Keratinocyte (primary cell): ENCODE measurements around the gene VAX1. TPM values are rescaled to one million over a fixed set of nuclear protein-coding genes. Genes with fewer than 3 reads are reported as not detected.
"Not testable (repeated sequence)": the region's sequence is repeated elsewhere in the genome, so short reads cannot be mapped to it uniquely, and the experiment has no call there.

Experiments
- DNase-seq: peaks from one replicate; pipeline ENCODE4 v3.0.0-alpha.2; 2011; ENCODE audit warnings: low read depth, missing footprints, low spot score
- FAIRE-seq: peaks from 2 replicates; lab custom pipeline; 2011; peaks lifted over from hg19 to GRCh38; lab: Jason Lieb, UNC
- H2AFZ ChIP-seq: 2 replicates; pipeline ENCODE4 v1.6.0; 2012; ENCODE audit warnings: low read length, control low read depth, inconsistent platforms; ENCODE audit not compliant: control insufficient read depth
- H3K27ac ChIP-seq: 2 replicates; pipeline ENCODE4 v1.5.1; 2011; ENCODE audit warnings: low read length; ENCODE audit not compliant: control insufficient read depth, insufficient read depth
- H3K27me3 ChIP-seq: 3 replicates; pipeline ENCODE4 v1.6.0; 2011; ENCODE audit warnings: low read length; ENCODE audit not compliant: control insufficient read depth, insufficient read depth; ENCODE audit errors: extremely low read depth
- H3K36me3 ChIP-seq, 2 experiments: 2 replicates in 1 of 2; 3 replicates in 1 of 2; pipeline ENCODE4 v1.5.1; 2011; ENCODE audit warnings: low read length in 2 of 2, mild to moderate bottlenecking in 1 of 2; ENCODE audit not compliant: control insufficient read depth in 2 of 2, insufficient read depth in 2 of 2; ENCODE audit errors: extremely low read depth in 1 of 2
- H3K4me1 ChIP-seq: 3 replicates; pipeline ENCODE4 v1.5.1; 2011; ENCODE audit warnings: low read length; ENCODE audit not compliant: control insufficient read depth, insufficient read depth; ENCODE audit errors: extremely low read depth
- H3K4me2 ChIP-seq: 3 replicates; pipeline ENCODE4 v1.6.0; 2011; ENCODE audit warnings: low read depth, low read length; ENCODE audit not compliant: control insufficient read depth, insufficient read depth; ENCODE audit errors: extremely low read depth
- H3K4me3 ChIP-seq, 3 experiments: fragments of 200-600 bp in 1 of 3; sonication (generic) in 1 of 3; 2 replicates in 2 of 3; 3 replicates in 1 of 3; pipeline ENCODE4 v1.5.1; 2011 to 2016; ENCODE audit warnings: low read length in 3 of 3, mild to moderate bottlenecking in 3 of 3, control low read depth in 2 of 3, inconsistent platforms in 1 of 3, low read depth in 1 of 3, mixed read lengths in 1 of 3, mixed run types in 1 of 3, moderate library complexity in 1 of 3; ENCODE audit not compliant: control insufficient read depth in 2 of 3, insufficient read depth in 2 of 3; ENCODE audit errors: extremely low read depth in 1 of 3
- H3K79me2 ChIP-seq: 2 replicates; pipeline ENCODE4 v1.6.0; 2012; ENCODE audit warnings: low read length; ENCODE audit not compliant: control insufficient read depth, insufficient read depth
- H3K9ac ChIP-seq: 3 replicates; pipeline ENCODE4 v1.6.0; 2011; ENCODE audit warnings: low read length; ENCODE audit not compliant: control insufficient read depth, insufficient read depth; ENCODE audit errors: extremely low read depth
- H3K9me1 ChIP-seq: 3 replicates; pipeline ENCODE4 v1.6.0; 2011; ENCODE audit warnings: low read length; ENCODE audit not compliant: control insufficient read depth, insufficient read depth; ENCODE audit errors: extremely low read depth
- H3K9me3 ChIP-seq: 2 replicates; pipeline ENCODE4 v1.5.1; 2012; ENCODE audit warnings: low read depth, low read length; ENCODE audit not compliant: control insufficient read depth
- H4K20me1 ChIP-seq: 3 replicates; pipeline ENCODE4 v1.6.0; 2011; ENCODE audit warnings: low read length; ENCODE audit not compliant: control insufficient read depth, insufficient read depth; ENCODE audit errors: extremely low read depth
- CTCF ChIP-seq, 3 experiments: IDR thresholded peaks in 1 of 3; conservative IDR thresholded peaks in 1 of 3; optimal IDR thresholded peaks in 1 of 3; 2 replicates in 2 of 3; 3 replicates in 1 of 3; pipeline versions ENCODE3 to v1.5.1; 2011; ENCODE audit warnings: low read length in 3 of 3, mild to moderate bottlenecking in 3 of 3, moderate library complexity in 2 of 3, control low read depth in 1 of 3, inconsistent platforms in 1 of 3; ENCODE audit not compliant: insufficient read depth in 2 of 3; ENCODE audit errors: extremely low read depth in 1 of 3
- EZH2 ChIP-seq: IDR thresholded peaks from one replicate; pipeline ENCODE4 v1.6.1; 2012; ENCODE audit warnings: inconsistent platforms, mild to moderate bottlenecking, low read length, moderate library complexity
- dilution Hi-C: fragments of 300-500 bp; cut with MboI; formaldehyde crosslinking; loops from one replicate; pipeline ENCODE4 v1.7.0; 2020; ENCODE audit warnings: low sequenced_read_pairs; ENCODE audit not compliant: extremely low pct_ligation_motif_present
- polyA plus RNA-seq, 5 experiments: library from polyadenylated mRNA; depleted of rRNA in 3 of 5; stranded (reverse) in 3 of 5; stranded (forward) in 1 of 5; unstranded in 1 of 5; fragments of >200 nt; gene quantifications; 1 replicate in 1 of 5; 2 replicates in 3 of 5; 3 replicates in 1 of 5; pipeline versions ENCODE4 v1.2.1 to v1.2.3, GENCODE V29; 2011 to 2012; ENCODE audit warnings: missing spikeins in 2 of 5, low read depth in 1 of 5, low replicate concordance in 1 of 5
- small RNA-seq, 3 experiments: library from RNA; depleted of rRNA; stranded (forward); fragments of <200 nt; gene quantifications; one replicate each; pipeline ENCODE3, GENCODE V24; 2012; ENCODE audit warnings: low read depth in 3 of 3, low replicate concordance in 1 of 3; ENCODE audit not compliant: insufficient read length in 3 of 3

Gene VAX1
- polyA plus RNA-seq, 1 donor (not counting 4 experiments of a cell fraction or from before 2014, with no cell fraction given), result not detected

- TF ChIP-seq CTCF (optimal IDR thresholded peaks at IDR 0.05 in 1 of 3, IDR thresholded peaks at IDR 0.05 in 1 of 3, conservative IDR thresholded peaks at IDR 0.05 in 1 of 3; ENCODE audit: extremely low read depth in 1 of 3, insufficient read depth in 2 of 3, low read length in 3 of 3) (no peak), EZH2 (no peak)
- H3K27ac ChIP-seq, result no peak overlapping the region
- H3K27me3 ChIP-seq, result no peaks in the 10 kb centered on the region
- H3K9ac ChIP-seq, result no peak overlapping the region
- no peaks in the 10 kb centered on the region for H4K20me1 ChIP-seq
- H3K79me2 ChIP-seq, result no peaks in the 10 kb centered on the region
- no peak overlapping the region for H3K4me2 ChIP-seq
- H3K4me3 ChIP-seq, result no peak overlapping the region
- no peak for DNase-seq
- no peak for FAIRE-seq
- no peaks in the 10 kb centered on the region for H3K9me3 ChIP-seq
- no peak overlapping the region for H2AFZ ChIP-seq
- H3K36me3 ChIP-seq, result no peaks in the 10 kb centered on the region
- H3K9me1 ChIP-seq, result no peaks in the 10 kb centered on the region
- H3K4me1 ChIP-seq, result no peaks in the 10 kb centered on the region
- dilution Hi-C loops, result no loop called here
Measured at GRCh38 chr10:117086546-117086945, 51.5 kb downstream of the VAX1 start.

- not testable (repeated sequence) for FAIRE-seq
Measured at GRCh38 chr10:117084421-117085246, 53.4 kb downstream of the VAX1 start.

More at GRCh38 chr10:117084421-117085246, 53.4 kb downstream of the VAX1 start:
- DNase-seq, H3K4me3 ChIP-seq, H3K27ac ChIP-seq, H2AFZ ChIP-seq, H3K27me3 ChIP-seq, H3K9me1 ChIP-seq, dilution Hi-C loops, H3K4me2 ChIP-seq, H3K9me3 ChIP-seq, H3K4me1 ChIP-seq, H4K20me1 ChIP-seq, H3K79me2 ChIP-seq, H3K9ac ChIP-seq, H3K36me3 ChIP-seq: not testable (repeated sequence)

Small RNA genes within 50 kb of the gene (small RNA-seq; reads per million reads assigned to genes)
- 0 reads per million in 3 experiments for gene MIR3663

Other genes starting within 250 kb of the VAX1 start
- 11.5 to 21.3 TPM (median 16.0 TPM) in 3 replicates for gene SHTN1, start 133.1 kb downstream of the VAX1 start, polyA plus RNA-seq
- not detected in 3 replicates for gene KCNK18, start 59.2 kb upstream of the VAX1 start, polyA plus RNA-seq
- not detected in 3 replicates for gene SLC18A2, start 102.8 kb upstream of the VAX1 start, polyA plus RNA-seq
- gene PDZD8, start 237.2 kb upstream of the VAX1 start, polyA plus RNA-seq, result 17.6 to 30.7 TPM (median 24.3 TPM) in 3 replicates